Keratinocyte (primary cell): Measurements from ENCODE around the gene ZNF106. TPM values are rescaled to one million over a fixed set of nuclear protein-coding genes. Genes with fewer than 3 reads are reported as not detected.

Experiments
- DNase-seq: peaks from one replicate; pipeline ENCODE4 v3.0.0-alpha.2; 2011; ENCODE audit warnings: low read depth, missing footprints, low spot score
- FAIRE-seq: peaks from 2 replicates; lab custom pipeline; 2011; peaks lifted over from hg19 to GRCh38; lab: Jason Lieb, UNC
- H2AFZ ChIP-seq: 2 replicates; pipeline ENCODE4 v1.6.0; 2012; ENCODE audit warnings: low read length, control low read depth, inconsistent platforms; ENCODE audit not compliant: control insufficient read depth
- H3K27ac ChIP-seq: 2 replicates; pipeline ENCODE4 v1.5.1; 2011; ENCODE audit warnings: low read length; ENCODE audit not compliant: control insufficient read depth, insufficient read depth
- H3K27me3 ChIP-seq: 3 replicates; pipeline ENCODE4 v1.6.0; 2011; ENCODE audit warnings: low read length; ENCODE audit not compliant: control insufficient read depth, insufficient read depth; ENCODE audit errors: extremely low read depth
- H3K36me3 ChIP-seq, 2 experiments: 2 replicates in 1 of 2; 3 replicates in 1 of 2; pipeline ENCODE4 v1.5.1; 2011; ENCODE audit warnings: low read length in 2 of 2, mild to moderate bottlenecking in 1 of 2; ENCODE audit not compliant: control insufficient read depth in 2 of 2, insufficient read depth in 2 of 2; ENCODE audit errors: extremely low read depth in 1 of 2
- H3K4me1 ChIP-seq: 3 replicates; pipeline ENCODE4 v1.5.1; 2011; ENCODE audit warnings: low read length; ENCODE audit not compliant: control insufficient read depth, insufficient read depth; ENCODE audit errors: extremely low read depth
- H3K4me2 ChIP-seq: 3 replicates; pipeline ENCODE4 v1.6.0; 2011; ENCODE audit warnings: low read depth, low read length; ENCODE audit not compliant: control insufficient read depth, insufficient read depth; ENCODE audit errors: extremely low read depth
- H3K4me3 ChIP-seq, 3 experiments: fragments of 200-600 bp in 1 of 3; sonication (generic) in 1 of 3; 2 replicates in 2 of 3; 3 replicates in 1 of 3; pipeline ENCODE4 v1.5.1; 2011 to 2016; ENCODE audit warnings: low read length in 3 of 3, mild to moderate bottlenecking in 3 of 3, control low read depth in 2 of 3, inconsistent platforms in 1 of 3, low read depth in 1 of 3, mixed read lengths in 1 of 3, mixed run types in 1 of 3, moderate library complexity in 1 of 3; ENCODE audit not compliant: control insufficient read depth in 2 of 3, insufficient read depth in 2 of 3; ENCODE audit errors: extremely low read depth in 1 of 3
- H3K79me2 ChIP-seq: 2 replicates; pipeline ENCODE4 v1.6.0; 2012; ENCODE audit warnings: low read length; ENCODE audit not compliant: control insufficient read depth, insufficient read depth
- H3K9ac ChIP-seq: 3 replicates; pipeline ENCODE4 v1.6.0; 2011; ENCODE audit warnings: low read length; ENCODE audit not compliant: control insufficient read depth, insufficient read depth; ENCODE audit errors: extremely low read depth
- H3K9me1 ChIP-seq: 3 replicates; pipeline ENCODE4 v1.6.0; 2011; ENCODE audit warnings: low read length; ENCODE audit not compliant: control insufficient read depth, insufficient read depth; ENCODE audit errors: extremely low read depth
- H3K9me3 ChIP-seq: 2 replicates; pipeline ENCODE4 v1.5.1; 2012; ENCODE audit warnings: low read depth, low read length; ENCODE audit not compliant: control insufficient read depth
- H4K20me1 ChIP-seq: 3 replicates; pipeline ENCODE4 v1.6.0; 2011; ENCODE audit warnings: low read length; ENCODE audit not compliant: control insufficient read depth, insufficient read depth; ENCODE audit errors: extremely low read depth
- EZH2 ChIP-seq: IDR thresholded peaks from one replicate; pipeline ENCODE4 v1.6.1; 2012; ENCODE audit warnings: inconsistent platforms, mild to moderate bottlenecking, low read length, moderate library complexity
- dilution Hi-C: fragments of 300-500 bp; cut with MboI; formaldehyde crosslinking; loops from one replicate; pipeline ENCODE4 v1.7.0; 2020; ENCODE audit warnings: low sequenced_read_pairs; ENCODE audit not compliant: extremely low pct_ligation_motif_present
- polyA plus RNA-seq, 5 experiments: library from polyadenylated mRNA; depleted of rRNA in 3 of 5; stranded (reverse) in 3 of 5; stranded (forward) in 1 of 5; unstranded in 1 of 5; fragments of >200 nt; gene quantifications; 1 replicate in 1 of 5; 2 replicates in 3 of 5; 3 replicates in 1 of 5; pipeline versions ENCODE4 v1.2.1 to v1.2.3, GENCODE V29; 2011 to 2012; ENCODE audit warnings: missing spikeins in 2 of 5, low read depth in 1 of 5, low replicate concordance in 1 of 5
- TF ChIP-seq, protein P1 (sequence below), 3 experiments: IDR thresholded peaks in 1 of 3; conservative IDR thresholded peaks in 1 of 3; optimal IDR thresholded peaks in 1 of 3; 2 replicates in 2 of 3; 3 replicates in 1 of 3; pipeline versions ENCODE3 to v1.5.1; 2011; ENCODE audit warnings: low read length in 3 of 3, mild to moderate bottlenecking in 3 of 3, moderate library complexity in 2 of 3, control low read depth in 1 of 3, inconsistent platforms in 1 of 3; ENCODE audit not compliant: insufficient read depth in 2 of 3; ENCODE audit errors: extremely low read depth in 1 of 3

ZNF106 gene
- polyA plus RNA-seq, 1 donor (not counting 4 experiments of a cell fraction or from before 2014, with no cell fraction given), result 24.6 TPM

DNA sequence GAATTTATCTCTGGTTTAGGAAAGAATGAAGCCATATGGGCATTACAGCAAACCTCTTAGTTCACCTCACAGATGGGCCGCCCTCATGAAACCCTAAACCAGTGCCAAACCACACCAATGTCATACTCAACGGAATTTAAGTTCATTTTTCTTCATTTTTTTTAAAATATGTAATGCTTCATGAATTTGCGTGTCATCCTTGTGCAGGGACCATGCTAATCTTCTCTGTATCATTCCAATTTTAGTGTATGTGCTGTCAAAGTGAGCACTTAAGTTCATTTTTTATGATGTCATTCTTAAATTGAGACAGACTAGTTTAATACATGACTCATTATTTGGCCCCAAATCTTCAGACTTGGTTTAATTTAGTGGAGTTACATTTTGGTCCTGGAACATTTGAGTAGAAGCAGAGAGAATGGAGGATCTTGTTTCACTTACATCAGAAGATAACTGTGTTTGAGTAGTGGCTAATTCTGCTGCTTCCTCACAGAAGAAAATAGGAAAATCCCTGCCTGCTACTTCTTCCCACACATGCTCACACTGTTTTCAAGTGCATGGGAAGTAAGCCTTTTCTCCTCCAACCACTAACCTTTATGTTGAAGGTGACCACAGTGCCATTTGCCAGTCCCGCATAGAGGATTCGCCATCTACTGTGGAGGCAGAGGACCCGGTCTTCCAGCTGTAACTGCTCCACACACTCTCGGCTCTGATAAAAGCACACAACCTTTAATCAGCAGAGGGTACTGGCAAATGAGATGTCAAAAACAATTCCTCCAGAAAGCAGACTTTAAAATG is 63.3 kb downstream of the ZNF106 start:
- Histone ChIP-seq H3K4me3 (no peak overlapping the region), H3K4me1 (no peaks in the 10 kb centered on the region), H3K36me3 (peaks cover 16 to 34% of the 10 kb centered on the region in 2 experiments), H3K79me2 (no peaks in the 10 kb centered on the region), H3K9me1 (no peaks in the 10 kb centered on the region), H3K9me3 (no peaks in the 10 kb centered on the region), H3K27ac (no peak overlapping the region), H3K4me2 (no peak overlapping the region), H2AFZ (no peak overlapping the region), H4K20me1 (no peaks in the 10 kb centered on the region), H3K27me3 (no peaks in the 10 kb centered on the region), H3K9ac (no peak overlapping the region)
- FAIRE-seq (no peak), DNase-seq (no peak)
- dilution Hi-C loops, result no loop called here
- TF ChIP-seq EZH2, result no peak
- TF ChIP-seq, protein P1, sequence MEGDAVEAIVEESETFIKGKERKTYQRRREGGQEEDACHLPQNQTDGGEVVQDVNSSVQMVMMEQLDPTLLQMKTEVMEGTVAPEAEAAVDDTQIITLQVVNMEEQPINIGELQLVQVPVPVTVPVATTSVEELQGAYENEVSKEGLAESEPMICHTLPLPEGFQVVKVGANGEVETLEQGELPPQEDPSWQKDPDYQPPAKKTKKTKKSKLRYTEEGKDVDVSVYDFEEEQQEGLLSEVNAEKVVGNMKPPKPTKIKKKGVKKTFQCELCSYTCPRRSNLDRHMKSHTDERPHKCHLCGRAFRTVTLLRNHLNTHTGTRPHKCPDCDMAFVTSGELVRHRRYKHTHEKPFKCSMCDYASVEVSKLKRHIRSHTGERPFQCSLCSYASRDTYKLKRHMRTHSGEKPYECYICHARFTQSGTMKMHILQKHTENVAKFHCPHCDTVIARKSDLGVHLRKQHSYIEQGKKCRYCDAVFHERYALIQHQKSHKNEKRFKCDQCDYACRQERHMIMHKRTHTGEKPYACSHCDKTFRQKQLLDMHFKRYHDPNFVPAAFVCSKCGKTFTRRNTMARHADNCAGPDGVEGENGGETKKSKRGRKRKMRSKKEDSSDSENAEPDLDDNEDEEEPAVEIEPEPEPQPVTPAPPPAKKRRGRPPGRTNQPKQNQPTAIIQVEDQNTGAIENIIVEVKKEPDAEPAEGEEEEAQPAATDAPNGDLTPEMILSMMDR (optimal IDR thresholded peaks at IDR 0.05 in 1 of 3, IDR thresholded peaks at IDR 0.05 in 1 of 3, conservative IDR thresholded peaks at IDR 0.05 in 1 of 3; ENCODE audit: extremely low read depth in 1 of 3, insufficient read depth in 2 of 3, low read length in 3 of 3), result no peak

- no peaks in the 10 kb centered on the region for H3K9me1 ChIP-seq
- H3K79me2 ChIP-seq, result no peaks in the 10 kb centered on the region
- H3K4me2 ChIP-seq, result no peak overlapping the region
- no peak for DNase-seq
- H3K27me3 ChIP-seq, result no peaks in the 10 kb centered on the region
- H3K27ac ChIP-seq, result no peak overlapping the region
- H3K36me3 ChIP-seq, result peaks cover 17 to 22% of the 10 kb centered on the region in 2 experiments
- TF ChIP-seq EZH2, result no peak
- TF ChIP-seq, protein P1 (optimal IDR thresholded peaks at IDR 0.05 in 1 of 3, IDR thresholded peaks at IDR 0.05 in 1 of 3, conservative IDR thresholded peaks at IDR 0.05 in 1 of 3; ENCODE audit: extremely low read depth in 1 of 3, insufficient read depth in 2 of 3, low read length in 3 of 3), result no peak
- no peaks in the 10 kb centered on the region for H3K4me1 ChIP-seq
- no peak overlapping the region for H2AFZ ChIP-seq
- H3K9ac ChIP-seq, result no peak overlapping the region
- no peak for FAIRE-seq
- H3K4me3 ChIP-seq, result no peak overlapping the region
- no peaks in the 10 kb centered on the region for H3K9me3 ChIP-seq
- dilution Hi-C loops, result no loop called here
- no peaks in the 10 kb centered on the region for H4K20me1 ChIP-seq
Measured at GRCh38 chr15:42421376-42421775, 69.6 kb downstream of the ZNF106 start.
